ENCODE data around the gene CDH23. TPM values are rescaled to one million over a fixed set of nuclear protein-coding genes. Genes with fewer than 3 reads are reported as not detected.

CDH23 gene
- total and polyA plus RNA-seq, 2 experiments from 2014 or later: 0.30 to 1.5 TPM

DNA sequence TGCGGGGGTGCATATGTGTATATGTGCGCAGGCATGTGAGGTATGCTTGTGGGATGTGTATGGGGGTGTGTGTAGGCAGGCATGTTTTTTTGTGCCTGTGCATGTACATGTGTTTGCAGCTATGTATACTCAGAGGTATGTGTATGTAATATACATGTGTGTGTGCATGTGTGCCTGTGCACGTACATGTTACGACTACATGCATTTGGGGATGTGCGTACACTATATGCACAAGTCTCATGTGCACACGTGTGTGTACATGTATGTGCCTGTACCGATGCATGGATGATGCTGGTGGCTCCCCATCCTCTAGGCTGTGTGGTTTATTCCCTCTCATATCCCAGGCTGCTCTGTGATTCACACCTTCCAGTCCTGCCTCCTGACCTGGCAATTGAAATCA lies 253.7 kb downstream of the CDH23 start:
- Histone ChIP-seq H3K27me3 (no peaks in the 10 kb centered on the region), H3K9me3 (ENCODE audit: low read depth) (no peaks in the 10 kb centered on the region), H4K20me1 (ENCODE audit: insufficient read depth, poor library complexity, severe bottlenecking) (no peaks in the 10 kb centered on the region), H3K27ac (no peak overlapping the region), H3K4me3 (no peak overlapping the region), H3K79me2 (no peaks in the 10 kb centered on the region), H3K4me2 (no peak overlapping the region), H2AFZ (no peak overlapping the region), H3K9me2 (replicated peaks; ENCODE audit: insufficient read depth) (no peaks in the 10 kb centered on the region), H3K36me3 (replicated peaks; ENCODE audit: insufficient read depth, low read depth) (no peaks in the 10 kb centered on the region), H3K4me1 (ENCODE audit: insufficient read depth) (peaks cover 8% of the 10 kb centered on the region)
- TF ChIP-seq, protein P1, sequence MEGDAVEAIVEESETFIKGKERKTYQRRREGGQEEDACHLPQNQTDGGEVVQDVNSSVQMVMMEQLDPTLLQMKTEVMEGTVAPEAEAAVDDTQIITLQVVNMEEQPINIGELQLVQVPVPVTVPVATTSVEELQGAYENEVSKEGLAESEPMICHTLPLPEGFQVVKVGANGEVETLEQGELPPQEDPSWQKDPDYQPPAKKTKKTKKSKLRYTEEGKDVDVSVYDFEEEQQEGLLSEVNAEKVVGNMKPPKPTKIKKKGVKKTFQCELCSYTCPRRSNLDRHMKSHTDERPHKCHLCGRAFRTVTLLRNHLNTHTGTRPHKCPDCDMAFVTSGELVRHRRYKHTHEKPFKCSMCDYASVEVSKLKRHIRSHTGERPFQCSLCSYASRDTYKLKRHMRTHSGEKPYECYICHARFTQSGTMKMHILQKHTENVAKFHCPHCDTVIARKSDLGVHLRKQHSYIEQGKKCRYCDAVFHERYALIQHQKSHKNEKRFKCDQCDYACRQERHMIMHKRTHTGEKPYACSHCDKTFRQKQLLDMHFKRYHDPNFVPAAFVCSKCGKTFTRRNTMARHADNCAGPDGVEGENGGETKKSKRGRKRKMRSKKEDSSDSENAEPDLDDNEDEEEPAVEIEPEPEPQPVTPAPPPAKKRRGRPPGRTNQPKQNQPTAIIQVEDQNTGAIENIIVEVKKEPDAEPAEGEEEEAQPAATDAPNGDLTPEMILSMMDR (IDR thresholded peaks at IDR 0.05; ENCODE audit: poor library complexity): no peak
- no peak for TF ChIP-seq EZH2phosphoT487 (IDR thresholded peaks at IDR 0.05; ENCODE audit: low read depth, severe bottlenecking, unreplicated experiment)
- WGBS (ENCODE audit: low lambda C conversion rate, missing lambda C conversion rate): 86% methylated on average over 7 of the region's 7 CpGs
- DNase-seq (ENCODE audit: low spot score): no peak

DNA sequence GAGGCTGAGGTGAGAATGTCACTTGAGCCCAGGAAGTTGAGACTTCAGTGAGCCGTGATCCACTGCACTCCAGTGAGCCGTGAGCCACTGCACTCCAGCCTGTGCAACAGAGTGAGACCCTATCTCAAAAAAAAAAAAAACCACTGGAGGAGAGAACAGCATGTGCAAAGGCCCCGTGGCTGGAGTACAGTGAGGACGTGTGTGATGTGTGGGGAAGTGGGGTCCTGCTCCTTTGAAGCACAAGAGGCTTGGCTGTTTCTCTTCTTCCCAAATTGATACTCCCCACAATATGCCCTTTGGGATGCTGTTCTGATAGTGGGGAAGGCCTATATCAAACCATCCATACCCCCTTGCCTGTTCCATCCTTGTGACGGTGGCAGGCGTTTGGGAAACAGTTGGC lies 254.7 kb downstream of the CDH23 start:
- WGBS (ENCODE audit: low lambda C conversion rate, missing lambda C conversion rate): 96% methylated on average over 6 of the region's 6 CpGs
- H3K9me2 ChIP-seq (replicated peaks; ENCODE audit: insufficient read depth): no peaks in the 10 kb centered on the region
- H3K36me3 ChIP-seq (replicated peaks; ENCODE audit: insufficient read depth, low read depth): no peaks in the 10 kb centered on the region
- H2AFZ ChIP-seq: no peak overlapping the region
- no peaks in the 10 kb centered on the region for H3K79me2 ChIP-seq
- H3K27ac ChIP-seq: no peak overlapping the region
- DNase-seq (ENCODE audit: low spot score): no peak
- no peaks in the 10 kb centered on the region for H3K27me3 ChIP-seq
- H3K4me3 ChIP-seq: no peak overlapping the region
- peaks cover 8% of the 10 kb centered on the region for H3K4me1 ChIP-seq (ENCODE audit: insufficient read depth)
- H4K20me1 ChIP-seq (ENCODE audit: insufficient read depth, poor library complexity, severe bottlenecking): no peaks in the 10 kb centered on the region
- H3K9me3 ChIP-seq (ENCODE audit: low read depth): no peaks in the 10 kb centered on the region
- TF ChIP-seq, protein P1 (IDR thresholded peaks at IDR 0.05; ENCODE audit: poor library complexity): no peak
- TF ChIP-seq EZH2phosphoT487 (IDR thresholded peaks at IDR 0.05; ENCODE audit: low read depth, severe bottlenecking, unreplicated experiment) (no peak), EZH2 (IDR thresholded peaks at IDR 0.05; ENCODE audit: borderline replicate concordance) (no peak)
- H3K4me2 ChIP-seq: no peak overlapping the region

DNA sequence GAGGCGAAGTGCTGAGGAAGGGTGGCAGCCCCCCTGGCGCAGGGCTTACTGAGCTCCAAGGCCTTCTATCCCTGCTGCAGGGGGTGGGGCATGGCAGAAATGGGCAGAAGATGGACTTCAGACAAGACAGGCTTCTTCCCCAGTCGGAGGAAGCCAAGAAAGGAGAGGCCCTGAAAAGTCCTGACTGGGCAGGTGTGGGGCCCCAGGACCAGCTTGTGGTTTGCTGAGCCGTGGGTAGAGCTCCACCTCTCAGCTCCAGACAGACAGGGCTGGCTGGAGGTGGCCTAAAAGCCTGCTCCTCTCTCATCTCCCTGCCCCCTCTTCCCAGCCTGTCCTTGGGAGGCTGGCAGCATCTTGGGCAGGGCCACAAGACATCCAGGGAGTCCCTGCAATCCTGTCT lies 255.2 kb downstream of the CDH23 start:
- no peaks in the 10 kb centered on the region for H3K79me2 ChIP-seq
- TF ChIP-seq EZH2phosphoT487 (IDR thresholded peaks at IDR 0.05; ENCODE audit: low read depth, severe bottlenecking, unreplicated experiment) (no peak), EZH2 (IDR thresholded peaks at IDR 0.05; ENCODE audit: borderline replicate concordance) (no peak)
- TF ChIP-seq, protein P1 (IDR thresholded peaks at IDR 0.05; ENCODE audit: poor library complexity): no peak
- H3K9me3 ChIP-seq (ENCODE audit: low read depth): no peaks in the 10 kb centered on the region
- no peaks in the 10 kb centered on the region for H3K36me3 ChIP-seq (replicated peaks; ENCODE audit: insufficient read depth, low read depth)
- H3K9me2 ChIP-seq (replicated peaks; ENCODE audit: insufficient read depth): no peaks in the 10 kb centered on the region
- WGBS (ENCODE audit: low lambda C conversion rate, missing lambda C conversion rate): 76% methylated on average over 4 of the region's 4 CpGs
- H3K4me2 ChIP-seq: no peak overlapping the region
- H4K20me1 ChIP-seq (ENCODE audit: insufficient read depth, poor library complexity, severe bottlenecking): no peaks in the 10 kb centered on the region
- no peak for DNase-seq (ENCODE audit: low spot score)
- no peaks in the 10 kb centered on the region for H3K27me3 ChIP-seq
- H2AFZ ChIP-seq: no peak overlapping the region
- H3K27ac ChIP-seq: no peak overlapping the region
- peaks cover 8% of the 10 kb centered on the region for H3K4me1 ChIP-seq (ENCODE audit: insufficient read depth)
- no peak overlapping the region for H3K4me3 ChIP-seq

DNA sequence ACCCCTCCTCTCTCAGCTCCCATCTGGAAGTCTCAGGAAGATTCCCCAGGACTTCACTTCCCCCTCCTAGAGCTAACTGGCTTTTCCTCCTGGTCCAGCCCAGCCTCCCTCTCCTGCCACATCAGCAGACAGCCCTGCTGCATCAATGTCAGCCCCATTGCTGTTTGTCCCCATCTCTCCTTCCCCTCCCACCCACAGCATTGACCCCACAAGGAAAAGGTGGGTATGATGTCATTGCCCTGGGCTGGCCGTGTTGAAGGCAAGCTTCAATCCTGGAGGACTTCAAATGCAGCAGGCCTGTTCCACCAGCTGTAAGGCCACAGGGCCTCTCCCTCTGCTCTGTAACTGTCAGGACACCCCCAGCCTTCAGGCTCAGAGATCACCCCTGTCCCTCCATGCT lies 256.3 kb downstream of the CDH23 start:
- H2AFZ ChIP-seq: no peak overlapping the region
- H3K27me3 ChIP-seq: no peaks in the 10 kb centered on the region
- no peak overlapping the region for H3K4me2 ChIP-seq
- WGBS (ENCODE audit: low lambda C conversion rate, missing lambda C conversion rate): 88% methylated on average over 1 of the region's 1 CpG
- H3K79me2 ChIP-seq: no peaks in the 10 kb centered on the region
- peaks cover 3% of the 10 kb centered on the region for H3K4me1 ChIP-seq (ENCODE audit: insufficient read depth)
- no peak overlapping the region for H3K27ac ChIP-seq
- H3K9me2 ChIP-seq (replicated peaks; ENCODE audit: insufficient read depth): no peaks in the 10 kb centered on the region
- H4K20me1 ChIP-seq (ENCODE audit: insufficient read depth, poor library complexity, severe bottlenecking): no peaks in the 10 kb centered on the region
- no peaks in the 10 kb centered on the region for H3K36me3 ChIP-seq (replicated peaks; ENCODE audit: insufficient read depth, low read depth)
- TF ChIP-seq EZH2phosphoT487 (IDR thresholded peaks at IDR 0.05; ENCODE audit: low read depth, severe bottlenecking, unreplicated experiment) (no peak), EZH2 (IDR thresholded peaks at IDR 0.05; ENCODE audit: borderline replicate concordance) (no peak)
- TF ChIP-seq, protein P1 (IDR thresholded peaks at IDR 0.05; ENCODE audit: poor library complexity): no peak
- no peak for DNase-seq (ENCODE audit: low spot score)
- H3K9me3 ChIP-seq (ENCODE audit: low read depth): no peaks in the 10 kb centered on the region
- H3K4me3 ChIP-seq: no peak overlapping the region
